ENCODE results near the gene NPRL2.

Gene NPRL2

DNA sequence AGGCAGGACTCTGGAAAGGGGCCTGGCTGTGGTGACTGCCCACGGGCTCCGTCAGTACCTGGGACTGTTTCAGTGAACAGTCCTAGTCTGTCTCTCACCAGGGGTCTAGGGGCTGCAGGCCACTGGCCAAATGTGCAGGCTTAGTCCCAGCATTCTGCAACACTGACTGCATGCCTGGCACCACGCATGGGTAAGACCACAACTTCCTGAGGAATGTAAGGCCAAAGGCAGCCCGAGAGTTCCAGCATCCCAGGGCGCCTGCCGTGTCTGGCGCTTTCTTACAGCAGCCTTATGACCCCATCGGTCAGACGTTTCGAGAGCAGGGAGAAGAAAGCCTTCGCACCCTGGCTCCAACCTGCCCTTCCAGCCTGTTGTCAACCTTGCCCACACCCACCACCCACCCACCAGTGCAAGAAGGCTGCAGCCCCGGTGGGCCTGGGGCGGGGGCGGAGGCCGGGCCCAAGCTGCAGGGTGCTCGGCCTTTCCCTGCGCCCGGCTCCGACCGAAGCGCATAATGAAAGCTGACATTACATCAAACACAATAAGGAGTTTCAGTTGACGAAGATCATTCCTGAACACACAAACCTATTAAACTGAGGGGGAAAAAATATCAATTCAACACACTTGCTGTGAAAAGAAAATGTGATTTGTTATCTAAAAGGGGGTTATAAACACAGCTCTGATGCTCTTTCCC lies 38.3 kb upstream of the NPRL2 start:
- TF ChIP-seq, protein P1, sequence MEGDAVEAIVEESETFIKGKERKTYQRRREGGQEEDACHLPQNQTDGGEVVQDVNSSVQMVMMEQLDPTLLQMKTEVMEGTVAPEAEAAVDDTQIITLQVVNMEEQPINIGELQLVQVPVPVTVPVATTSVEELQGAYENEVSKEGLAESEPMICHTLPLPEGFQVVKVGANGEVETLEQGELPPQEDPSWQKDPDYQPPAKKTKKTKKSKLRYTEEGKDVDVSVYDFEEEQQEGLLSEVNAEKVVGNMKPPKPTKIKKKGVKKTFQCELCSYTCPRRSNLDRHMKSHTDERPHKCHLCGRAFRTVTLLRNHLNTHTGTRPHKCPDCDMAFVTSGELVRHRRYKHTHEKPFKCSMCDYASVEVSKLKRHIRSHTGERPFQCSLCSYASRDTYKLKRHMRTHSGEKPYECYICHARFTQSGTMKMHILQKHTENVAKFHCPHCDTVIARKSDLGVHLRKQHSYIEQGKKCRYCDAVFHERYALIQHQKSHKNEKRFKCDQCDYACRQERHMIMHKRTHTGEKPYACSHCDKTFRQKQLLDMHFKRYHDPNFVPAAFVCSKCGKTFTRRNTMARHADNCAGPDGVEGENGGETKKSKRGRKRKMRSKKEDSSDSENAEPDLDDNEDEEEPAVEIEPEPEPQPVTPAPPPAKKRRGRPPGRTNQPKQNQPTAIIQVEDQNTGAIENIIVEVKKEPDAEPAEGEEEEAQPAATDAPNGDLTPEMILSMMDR (IDR thresholded peaks at IDR 0.05): no peak

DNA sequence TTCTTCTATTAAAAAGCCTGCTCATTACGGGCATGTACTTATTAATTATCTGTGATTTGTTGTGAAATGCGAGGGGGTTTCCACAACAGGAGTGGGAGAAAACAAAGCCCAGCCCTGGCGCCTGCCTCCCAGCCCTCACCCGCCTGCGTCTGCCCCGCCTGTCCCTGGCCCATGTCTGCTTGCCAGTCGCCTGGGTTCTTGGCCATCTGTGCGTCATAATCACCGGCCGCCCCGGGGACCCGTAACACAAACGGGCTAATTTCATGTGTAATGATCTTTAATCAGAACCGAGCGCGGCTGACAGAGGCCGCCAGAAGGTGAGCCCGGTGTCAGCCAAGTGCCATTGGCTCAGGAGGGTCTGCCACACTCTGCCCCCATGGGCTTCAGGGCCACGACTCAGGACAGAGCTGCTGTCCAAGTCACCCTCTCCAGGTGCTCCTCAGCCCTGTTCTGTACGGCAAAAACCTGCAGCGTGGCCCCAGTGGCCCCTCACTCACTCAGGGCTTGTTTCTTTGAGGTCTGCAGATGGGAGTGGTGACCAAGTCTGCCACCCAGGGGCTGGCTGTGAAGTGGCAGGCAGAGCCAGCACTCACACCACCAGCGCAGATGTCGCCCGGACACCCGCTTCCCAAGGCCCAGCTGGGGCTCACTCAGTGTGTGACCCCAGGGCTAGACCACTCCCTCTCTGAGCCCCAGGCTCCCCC lies 37.6 kb upstream of the NPRL2 start:
- TF ChIP-seq, protein P1 (IDR thresholded peaks at IDR 0.05): no peak

DNA sequence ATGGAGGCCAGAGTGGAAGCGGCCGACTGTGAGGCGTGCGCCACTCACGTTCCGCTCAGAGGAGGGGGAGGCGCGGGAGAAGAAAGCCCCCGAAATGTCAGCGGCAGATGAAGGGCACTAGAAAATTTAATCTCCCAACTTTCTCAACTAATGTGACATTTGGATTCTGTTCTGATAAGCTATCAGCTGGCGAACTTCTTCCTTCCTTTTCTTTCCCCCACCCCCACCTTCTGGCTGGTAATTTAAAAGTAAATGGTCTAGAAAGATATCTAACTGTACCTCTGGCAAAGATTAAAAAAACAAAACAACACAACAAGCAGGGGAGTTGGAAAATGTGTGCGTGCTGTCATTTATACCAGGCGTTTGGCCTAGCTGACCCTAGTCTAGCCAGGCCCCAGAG lies 35.2 kb upstream of the NPRL2 start:
- TF ChIP-seq, protein P1 (IDR thresholded peaks at IDR 0.05): no peak

DNA sequence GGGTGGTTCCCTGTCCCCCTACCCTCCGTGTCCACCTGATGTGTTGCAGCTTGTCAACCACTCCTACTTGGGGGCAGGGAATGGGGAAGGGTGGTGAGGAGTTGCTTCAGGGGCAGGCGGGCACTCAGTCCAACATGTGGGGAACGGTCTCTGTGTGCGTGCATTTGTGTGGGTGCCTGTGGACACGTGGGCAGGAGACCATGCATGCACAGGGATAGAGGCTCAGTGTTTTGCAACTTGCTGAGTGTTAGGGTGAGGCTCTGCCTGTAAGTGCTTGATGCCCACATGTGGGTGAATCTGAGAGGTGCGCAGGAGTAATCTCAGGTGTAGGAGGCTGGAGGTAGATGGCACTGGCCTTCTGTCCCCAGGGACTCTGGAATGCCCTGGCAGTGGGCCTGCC lies 33.2 kb upstream of the NPRL2 start:
- TF ChIP-seq, protein P1 (IDR thresholded peaks at IDR 0.05): no peak

DNA sequence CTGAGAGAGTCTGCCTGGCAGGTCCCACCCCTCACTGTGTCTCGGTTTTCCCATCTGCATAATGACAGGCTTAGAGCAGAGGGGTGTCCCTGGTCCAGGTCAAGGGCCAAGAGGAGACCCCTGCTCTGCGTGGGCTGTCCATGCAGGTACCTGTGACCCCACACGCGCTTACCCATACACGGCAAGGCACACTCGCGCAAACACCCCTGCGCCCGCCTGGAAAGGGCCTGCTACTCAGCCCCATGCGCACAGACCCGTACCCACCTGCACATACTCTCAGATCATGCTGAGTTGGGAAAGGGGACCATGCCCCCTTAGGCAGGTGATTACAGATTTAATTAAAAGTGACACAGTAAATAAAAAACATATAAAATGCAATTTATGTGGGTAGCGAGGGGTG lies 32.1 kb upstream of the NPRL2 start:
- TF ChIP-seq, protein P1 (IDR thresholded peaks at IDR 0.05): no peak

DNA sequence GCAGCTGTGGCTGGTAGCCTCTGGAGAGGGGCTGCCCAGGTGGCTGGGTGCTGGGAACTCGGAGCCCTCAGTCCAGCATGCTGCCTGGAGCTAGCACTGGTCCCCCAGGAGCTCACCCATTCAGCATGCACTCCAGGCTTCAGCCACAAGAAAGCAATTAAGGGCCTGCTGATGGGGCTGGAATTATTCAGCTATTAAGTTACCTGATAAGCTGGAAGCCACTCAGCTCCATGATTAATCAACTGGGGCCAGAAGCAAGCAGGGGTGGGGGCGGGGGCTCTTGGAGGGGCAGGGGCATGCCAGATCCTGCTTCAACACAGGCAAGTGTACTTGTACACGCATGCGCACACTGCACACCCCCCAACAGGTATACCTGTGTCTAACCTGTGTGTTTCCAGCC lies 30.8 kb upstream of the NPRL2 start:
- TF ChIP-seq, protein P1 (IDR thresholded peaks at IDR 0.05): no peak

DNA sequence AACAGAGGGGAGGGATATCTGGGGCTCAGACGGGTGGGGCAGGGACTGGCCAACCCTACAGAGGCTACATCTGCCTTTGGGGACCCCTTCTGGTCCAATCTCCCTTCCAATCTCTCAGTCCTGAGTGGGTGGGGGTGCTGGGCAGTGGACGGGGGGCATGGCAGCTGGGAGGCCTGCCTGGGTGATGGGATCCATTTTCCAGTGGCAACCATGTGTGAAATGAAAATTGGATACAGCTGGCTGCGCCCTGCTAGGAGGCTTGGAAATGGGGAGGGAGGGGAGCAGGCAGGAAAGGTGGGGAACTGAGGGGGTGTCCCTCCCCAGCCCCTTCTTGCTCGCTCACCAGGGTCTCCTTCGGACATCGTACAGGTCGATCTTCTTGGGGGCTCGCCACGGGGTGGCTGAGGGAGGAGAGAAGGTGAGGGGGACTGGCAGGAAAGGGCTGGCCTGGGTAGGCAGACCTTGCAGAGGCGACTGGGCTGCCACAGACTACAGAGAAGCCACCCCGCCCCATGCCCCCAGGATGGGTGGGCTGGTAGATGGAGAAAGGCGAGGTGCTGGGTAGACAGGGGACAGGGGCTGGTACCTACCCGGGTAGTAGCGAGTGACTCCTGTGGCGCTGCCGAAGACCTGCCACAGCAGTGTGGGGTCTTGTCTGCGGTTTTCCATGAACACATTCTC lies 30.0 kb upstream of the NPRL2 start:
- TF ChIP-seq, protein P1 (IDR thresholded peaks at IDR 0.05): no peak

Measured in LNCAP (cell line).